Measurements from ENCODE around the gene TDRD7.

Gene TDRD7

DNA sequence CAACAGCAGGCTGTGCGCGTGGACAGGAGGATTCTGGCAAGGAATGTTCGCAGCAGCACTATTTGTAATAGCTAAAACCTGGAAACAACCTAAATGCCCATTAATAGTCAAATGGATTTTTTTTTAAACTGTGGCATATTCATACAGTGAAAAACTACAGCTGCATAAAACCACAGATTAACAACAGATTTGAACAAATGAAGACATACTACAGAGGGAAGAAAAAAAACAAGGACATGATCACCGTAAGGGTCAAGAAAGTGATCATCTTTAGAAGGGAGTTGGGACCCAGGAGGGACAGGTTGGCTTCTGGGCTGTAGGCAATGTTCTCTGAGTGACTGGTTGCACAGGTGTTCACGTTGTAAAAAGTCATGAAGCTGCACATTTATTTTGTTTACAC is 88.4 kb downstream of the TDRD7 start:
- no peak overlapping the region for H3K27ac ChIP-seq
- TF ChIP-seq, protein P1, sequence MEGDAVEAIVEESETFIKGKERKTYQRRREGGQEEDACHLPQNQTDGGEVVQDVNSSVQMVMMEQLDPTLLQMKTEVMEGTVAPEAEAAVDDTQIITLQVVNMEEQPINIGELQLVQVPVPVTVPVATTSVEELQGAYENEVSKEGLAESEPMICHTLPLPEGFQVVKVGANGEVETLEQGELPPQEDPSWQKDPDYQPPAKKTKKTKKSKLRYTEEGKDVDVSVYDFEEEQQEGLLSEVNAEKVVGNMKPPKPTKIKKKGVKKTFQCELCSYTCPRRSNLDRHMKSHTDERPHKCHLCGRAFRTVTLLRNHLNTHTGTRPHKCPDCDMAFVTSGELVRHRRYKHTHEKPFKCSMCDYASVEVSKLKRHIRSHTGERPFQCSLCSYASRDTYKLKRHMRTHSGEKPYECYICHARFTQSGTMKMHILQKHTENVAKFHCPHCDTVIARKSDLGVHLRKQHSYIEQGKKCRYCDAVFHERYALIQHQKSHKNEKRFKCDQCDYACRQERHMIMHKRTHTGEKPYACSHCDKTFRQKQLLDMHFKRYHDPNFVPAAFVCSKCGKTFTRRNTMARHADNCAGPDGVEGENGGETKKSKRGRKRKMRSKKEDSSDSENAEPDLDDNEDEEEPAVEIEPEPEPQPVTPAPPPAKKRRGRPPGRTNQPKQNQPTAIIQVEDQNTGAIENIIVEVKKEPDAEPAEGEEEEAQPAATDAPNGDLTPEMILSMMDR (conservative IDR thresholded peaks at IDR 0.05), result no peak

DNA sequence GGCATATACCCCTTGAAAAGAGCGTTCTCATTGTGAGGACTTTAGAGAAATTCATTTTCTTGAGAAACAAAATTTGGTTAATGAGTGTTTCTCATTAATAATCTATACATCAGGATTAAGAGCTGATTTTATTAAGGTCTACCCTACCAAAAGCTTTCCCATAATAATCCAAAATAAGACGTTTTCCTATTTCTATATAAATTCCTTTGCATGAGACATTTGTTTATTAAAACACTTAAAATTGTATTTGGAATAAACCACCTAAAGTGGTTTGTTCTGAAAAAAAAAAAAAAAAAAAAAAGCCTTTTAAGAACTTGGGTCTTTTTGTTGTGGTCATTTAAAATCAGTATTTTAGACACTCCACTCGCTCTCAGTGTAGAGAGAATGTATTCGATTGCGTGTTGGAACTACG is 88.9 kb downstream of the TDRD7 start:
- TF ChIP-seq, protein P1 (conservative IDR thresholded peaks at IDR 0.05), result no peak
- peak overlapping the region; percentile 64; the same call in 1 of the 2 replicates for H3K27ac ChIP-seq

DNA sequence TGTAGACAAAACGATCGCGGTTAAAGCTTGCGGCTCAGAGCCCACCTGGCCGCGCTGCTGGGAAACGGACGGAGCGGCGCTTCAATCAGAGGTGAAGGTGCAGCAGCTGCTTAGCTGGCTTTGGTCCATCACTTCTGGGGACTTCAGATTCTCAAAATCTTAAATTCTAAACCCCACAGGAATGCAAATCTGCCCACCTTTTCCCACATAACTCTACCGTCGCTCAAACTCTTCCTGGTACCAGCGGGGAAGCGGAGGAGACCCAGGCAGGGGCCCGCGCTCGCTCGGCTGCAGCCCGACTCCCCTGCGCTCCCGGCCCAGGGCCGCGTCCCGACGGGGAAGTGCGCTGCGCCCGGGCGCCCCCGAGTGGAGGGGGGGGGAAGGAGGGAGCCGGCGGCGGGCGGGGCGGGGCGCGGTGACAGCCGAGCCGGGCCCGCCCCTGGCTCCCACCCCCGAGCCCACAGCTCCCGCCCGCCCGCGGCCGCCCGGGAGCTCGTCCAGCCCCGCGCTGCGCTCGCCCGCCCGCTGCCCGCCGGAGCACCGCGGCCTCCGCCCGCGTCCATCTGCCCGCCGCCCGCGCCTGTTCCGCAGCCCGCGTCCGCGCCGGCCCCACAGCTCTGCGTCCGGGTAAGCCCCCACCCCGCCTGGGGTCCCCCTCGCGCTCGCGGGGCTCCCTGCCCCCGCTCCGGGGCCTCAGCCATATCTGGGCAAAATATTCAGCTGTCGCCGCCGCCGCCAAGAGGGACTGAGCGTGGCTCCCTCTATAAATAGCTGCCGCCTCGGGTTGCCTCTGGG is 89.5 kb downstream of the TDRD7 start, which contains the start of gene TMOD1:
Gene TMOD1, plus strand, starts transcription at position 490 of the 795 bp plus-strand sequence. CDS start 22,523 bp downstream, outside the sequence.
- H3K27ac ChIP-seq, result peak within 1 kb of the TSS; percentile 64; the same call in 1 of the 2 replicates
- TF ChIP-seq, protein P1 (conservative IDR thresholded peaks at IDR 0.05), result peak; percentile 45

DNA sequence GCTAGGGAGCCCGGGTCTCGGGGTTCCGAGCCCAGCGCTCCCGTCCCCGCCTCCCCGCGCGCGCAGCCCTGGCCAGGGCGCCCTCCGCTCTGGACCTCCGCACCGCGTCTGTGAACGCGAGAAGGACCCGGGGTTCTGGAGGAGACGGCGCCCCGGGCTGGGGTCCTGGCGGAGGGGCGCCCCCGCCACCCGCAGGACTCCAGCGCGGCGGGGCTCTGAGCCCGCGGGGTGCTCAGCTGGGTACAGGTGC is 90.0 kb downstream of the TDRD7 start:
- H3K27ac ChIP-seq, result peak overlapping the region; percentile 64; the same call in 1 of the 2 replicates
- TF ChIP-seq, protein P1 (conservative IDR thresholded peaks at IDR 0.05), result no peak

DNA sequence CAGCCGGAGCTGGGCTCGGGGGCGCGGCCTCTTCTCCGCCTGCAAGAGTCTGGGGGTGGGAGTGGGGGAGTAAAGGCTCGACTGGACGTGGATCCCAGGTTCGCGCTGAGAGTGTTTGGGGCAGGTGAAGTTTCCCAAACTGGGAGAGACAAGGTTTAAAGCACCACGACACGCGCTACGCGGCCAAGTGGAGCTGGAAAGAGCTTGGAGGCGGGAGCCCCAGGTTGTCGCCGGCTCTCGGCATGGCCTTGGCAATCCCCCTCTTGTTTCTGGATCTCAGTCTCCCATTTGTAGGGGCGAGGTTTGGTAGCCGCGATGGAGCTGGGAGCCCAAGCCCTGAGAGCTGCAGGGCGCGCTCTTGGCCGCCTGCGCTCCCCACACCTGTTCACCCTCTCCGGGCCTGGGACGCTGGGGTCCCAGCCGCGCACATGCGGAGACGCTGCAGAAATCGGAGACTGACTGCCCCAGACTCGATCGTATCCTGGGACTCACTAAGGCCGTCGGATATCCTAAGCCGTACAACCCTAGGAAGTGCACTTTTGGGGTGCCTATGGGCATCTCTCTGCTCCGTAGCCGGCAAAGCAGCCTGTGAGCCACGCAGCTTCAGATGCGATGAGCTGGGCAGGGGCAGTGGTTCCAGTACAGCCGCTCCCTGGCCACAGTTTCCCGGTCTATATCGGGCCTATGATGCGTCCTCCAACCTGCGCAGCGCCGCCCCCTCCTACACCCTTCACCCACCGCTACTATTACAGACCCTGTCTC is 90.5 kb downstream of the TDRD7 start:
- TF ChIP-seq, protein P1 (conservative IDR thresholded peaks at IDR 0.05), result no peak
- peak overlapping the region; percentile 64; the same call in 1 of the 2 replicates for H3K27ac ChIP-seq

DNA sequence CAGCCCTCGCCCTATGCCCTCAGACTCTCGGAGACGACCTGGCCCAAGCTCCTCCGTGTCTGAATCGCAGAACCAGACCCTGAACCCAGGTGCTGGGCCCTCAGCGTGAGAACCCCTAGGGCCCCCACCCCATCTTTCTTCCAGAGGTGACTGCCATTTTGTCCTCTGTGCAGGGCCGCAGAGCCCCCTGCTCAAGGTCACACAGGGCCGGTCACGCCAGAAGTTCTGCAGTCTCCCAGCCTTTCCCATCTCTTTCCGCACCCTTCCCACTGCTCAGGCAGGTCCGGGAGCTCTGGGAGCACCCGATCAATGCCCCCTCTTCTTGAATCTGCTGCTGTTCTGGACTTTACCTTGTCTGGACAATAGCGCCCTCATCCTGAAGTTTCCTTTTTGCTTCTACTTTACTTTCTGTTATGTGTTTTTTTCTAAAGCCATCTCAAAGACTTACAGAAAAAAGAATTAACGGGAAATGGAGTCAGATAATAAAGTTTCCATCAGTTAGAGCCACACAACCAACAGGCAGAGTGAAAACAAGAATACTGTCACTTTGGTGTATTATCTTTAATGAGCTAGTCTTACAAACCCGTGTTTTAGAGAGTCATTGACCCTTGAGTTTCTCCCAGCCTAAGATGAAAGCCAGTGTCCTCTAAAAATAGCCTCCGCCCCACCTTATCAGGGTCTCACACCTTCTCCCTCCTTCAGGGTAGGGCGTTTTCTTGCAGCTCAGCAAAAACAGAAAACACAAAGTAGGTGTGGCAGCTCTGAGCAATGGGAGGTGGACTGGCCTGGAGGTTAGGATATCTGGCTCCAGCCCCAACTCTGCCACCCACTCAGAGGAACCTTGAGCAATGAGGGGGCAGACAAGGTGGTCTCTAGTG is 91.3 kb downstream of the TDRD7 start:
- TF ChIP-seq, protein P1 (conservative IDR thresholded peaks at IDR 0.05), result no peak
- no peak overlapping the region for H3K27ac ChIP-seq

DNA sequence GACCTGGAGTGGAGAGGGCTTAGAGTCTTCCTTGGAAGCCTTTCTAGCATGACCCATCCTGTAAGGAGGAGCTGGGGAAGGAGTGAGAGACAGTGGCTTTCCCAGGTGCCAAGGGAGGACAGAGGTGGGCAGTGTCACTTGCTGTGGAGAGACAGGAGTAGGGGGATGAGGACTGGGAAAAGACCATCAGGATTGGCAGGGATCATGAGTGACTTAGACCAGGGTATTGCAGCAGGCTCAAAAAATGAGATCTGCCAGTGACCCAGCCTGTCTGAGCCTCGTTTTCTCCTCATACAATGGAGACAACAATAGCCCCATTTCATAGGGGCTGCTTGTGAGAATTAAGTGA is 91.9 kb downstream of the TDRD7 start:
- TF ChIP-seq, protein P1 (conservative IDR thresholded peaks at IDR 0.05), result no peak
- no peak overlapping the region for H3K27ac ChIP-seq
